WERI-Rb-1 (cell line): ENCODE measurements around the gene ANOS1.

Experiments
- DNase-seq: peaks from one replicate; pipeline ENCODE4 v3.0.0-alpha.2; 2020
- H3K27ac ChIP-seq: fragments of 250-450 bp; sonication (Bioruptor Pico); 2 replicates; pipeline ENCODE4 v1.5.1; 2020; ENCODE audit warnings: mild to moderate bottlenecking, moderate library complexity
- H3K27me3 ChIP-seq: fragments of 250-450 bp; sonication (Bioruptor Pico); 2 replicates; pipeline ENCODE4 v1.5.1; 2021; ENCODE audit warnings: mild to moderate bottlenecking, low read depth, moderate library complexity; ENCODE audit not compliant: insufficient read depth, severe bottlenecking
- H3K36me3 ChIP-seq: fragments of 250-450 bp; sonication (Bioruptor Pico); 2 replicates; pipeline ENCODE4 v1.5.1; 2020; ENCODE audit warnings: mild to moderate bottlenecking, moderate library complexity
- H3K4me3 ChIP-seq: 2 replicates; pipeline ENCODE4 v1.5.1; 2011; ENCODE audit warnings: low read depth, mild to moderate bottlenecking, control low read depth, low read length
- H3K9me3 ChIP-seq: fragments of 250-450 bp; sonication (Bioruptor Pico); 2 replicates; pipeline ENCODE4 v1.5.1; 2021; ENCODE audit warnings: mild to moderate bottlenecking, moderate library complexity; ENCODE audit not compliant: severe bottlenecking
- CTCF ChIP-seq: IDR thresholded peaks from 2 replicates; pipeline ENCODE4 v1.5.1; 2011; ENCODE audit warnings: low read depth, mild to moderate bottlenecking, control low read depth, inconsistent platforms, low read length

ANOS1 gene

GRCh38 chrX:8724300-8724699 is 7.6 kb downstream of the ANOS1 start:
- Histone ChIP-seq H3K27ac (no peak overlapping the region), H3K4me3 (no peak overlapping the region), H3K27me3 (no peaks in the 10 kb centered on the region), H3K36me3 (no peaks in the 10 kb centered on the region), H3K9me3 (no peaks in the 10 kb centered on the region)
- peak; percentile 33 for DNase-seq
- peak; percentile 62 for TF ChIP-seq CTCF

GRCh38 chrX:8721536-8721935 is 10.4 kb downstream of the ANOS1 start:
- H3K27me3 ChIP-seq = no peaks in the 10 kb centered on the region
- no peak overlapping the region for H3K27ac ChIP-seq
- no peak overlapping the region for H3K4me3 ChIP-seq
- H3K36me3 ChIP-seq = no peaks in the 10 kb centered on the region
- no peaks in the 10 kb centered on the region for H3K9me3 ChIP-seq
- no peak for DNase-seq
- no peak for TF ChIP-seq CTCF

- Histone ChIP-seq H3K9me3 (no peaks in the 10 kb centered on the region), H3K4me3 (no peak overlapping the region), H3K27ac (no peak overlapping the region), H3K36me3 (no peaks in the 10 kb centered on the region), H3K27me3 (no peaks in the 10 kb centered on the region)
- TF ChIP-seq CTCF = no peak
- DNase-seq = no peak
Measured at GRCh38 chrX:8720136-8720535, 11.8 kb downstream of the ANOS1 start.

GRCh38 chrX:8717354-8717753 is 14.6 kb downstream of the ANOS1 start:
- H3K27me3 ChIP-seq = no peaks in the 10 kb centered on the region
- no peak overlapping the region for H3K27ac ChIP-seq
- no peak for TF ChIP-seq CTCF
- no peaks in the 10 kb centered on the region for H3K9me3 ChIP-seq
- no peaks in the 10 kb centered on the region for H3K36me3 ChIP-seq
- no peak overlapping the region for H3K4me3 ChIP-seq
- DNase-seq = no peak

- TF ChIP-seq CTCF = no peak
- Histone ChIP-seq H3K27ac (no peak overlapping the region), H3K27me3 (no peaks in the 10 kb centered on the region), H3K4me3 (no peak overlapping the region), H3K9me3 (no peaks in the 10 kb centered on the region), H3K36me3 (no peaks in the 10 kb centered on the region)
- DNase-seq = no peak
Measured at GRCh38 chrX:8714164-8714563, 17.8 kb downstream of the ANOS1 start.

GRCh38 chrX:8711401-8711800 is 20.5 kb downstream of the ANOS1 start:
- DNase-seq = no peak
- H3K27ac ChIP-seq = no peak overlapping the region
- H3K9me3 ChIP-seq = peaks cover 3% of the 10 kb centered on the region
- no peaks in the 10 kb centered on the region for H3K27me3 ChIP-seq
- H3K4me3 ChIP-seq = no peak overlapping the region
- TF ChIP-seq CTCF = no peak
- H3K36me3 ChIP-seq = no peaks in the 10 kb centered on the region
